Suprapubic skin (tissue), 4 donors: ENCODE results near the gene GNLY. TPM values are rescaled to one million over a fixed set of nuclear protein-coding genes. Genes with fewer than 3 reads are reported as not detected.

Experiments used
- DNase-seq, 2 donors: peaks; one replicate each; pipeline ENCODE4 v3.0.0-alpha.2; 2019; ENCODE audit warnings: low spot score in 2 of 2
- H3K27ac ChIP-seq: fragments of 200-600 bp; sonication (generic); one replicate; pipeline ENCODE4 v1.5.1; 2019
- H3K27me3 ChIP-seq: fragments of 200-600 bp; sonication (generic); one replicate; pipeline ENCODE4 v1.5.1; 2019
- H3K36me3 ChIP-seq: fragments of 200-600 bp; sonication (generic); one replicate; pipeline ENCODE4 v1.5.1; 2019
- H3K4me1 ChIP-seq: fragments of 200-600 bp; sonication (generic); one replicate; pipeline ENCODE4 v1.5.1; 2019
- H3K4me3 ChIP-seq: fragments of 200-600 bp; sonication (generic); one replicate; pipeline ENCODE4 v1.5.1; 2019; ENCODE audit warnings: mild to moderate bottlenecking
- H3K9me3 ChIP-seq: fragments of 200-600 bp; sonication (generic); one replicate; pipeline ENCODE4 v1.5.1; 2019
- EP300 ChIP-seq: sonication (generic); formaldehyde crosslinking; IDR thresholded peaks from one replicate; pipeline ENCODE4 v1.6.1; 2017; ENCODE audit warnings: antibody characterized with exemption
- POLR2A ChIP-seq, 2 donors: fragments of 450-650 bp; IDR thresholded peaks; one replicate each; pipeline ENCODE4 v1.6.1; 2017; ENCODE audit warnings: antibody characterized with exemption in 2 of 2, mild to moderate bottlenecking in 2 of 2, moderate library complexity in 2 of 2
- POLR2AphosphoS5 ChIP-seq, 3 donors: sonication (generic); formaldehyde crosslinking; IDR thresholded peaks; one replicate each; pipeline ENCODE4 v1.6.1; 2017; ENCODE audit warnings: antibody characterized with exemption in 3 of 3
- WGBS: methylation state at CpG from one replicate; pipeline ENCODE4 v1.1.5; 2018; 5-methylcytosine and 5-hydroxymethylcytosine counted together
- total RNA-seq, 4 donors: library from RNA; depleted of rRNA; stranded (reverse); fragments of >200 nt; gene quantifications; one replicate each; pipeline ENCODE4 v1.1.0, GENCODE V29; 2016
- TF ChIP-seq, protein P1 (sequence below), 2 donors: fragments of 200-600 bp in 1 of 2; fragments of 450-650 bp in 1 of 2; sonication (generic) in 1 of 2; IDR thresholded peaks; one replicate each; pipeline ENCODE4 v1.5.1; 2016 to 2019; ENCODE audit warnings: antibody characterized with exemption in 2 of 2, mild to moderate bottlenecking in 1 of 2, moderate library complexity in 1 of 2

GNLY gene
- total RNA-seq, 4 donors from 2014 or later = 1.6 to 4.8 (median 1.9) TPM; not detected in 1

DNA sequence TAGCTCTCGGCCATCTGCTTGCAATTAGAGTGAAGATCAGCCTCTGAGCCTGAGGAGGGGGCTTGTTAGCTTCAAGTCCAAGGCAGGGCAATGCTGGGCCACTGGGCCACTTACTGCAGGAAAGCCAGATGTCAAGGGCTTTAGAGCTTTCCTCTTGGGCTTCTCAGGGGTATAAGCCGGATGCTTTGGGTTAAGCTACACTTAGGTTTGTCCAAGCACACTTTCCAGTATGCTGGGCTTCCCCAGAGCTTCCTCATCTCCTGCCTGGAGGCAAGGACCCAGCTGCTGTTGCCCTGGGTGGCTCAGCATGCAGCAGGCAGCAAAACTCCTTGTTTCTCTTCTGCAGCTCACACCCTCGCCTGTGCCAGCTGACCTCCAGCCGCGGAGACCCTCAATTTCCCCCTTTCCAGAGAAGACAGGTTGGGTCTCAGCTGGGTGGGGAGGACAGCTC lies 30.6 kb downstream of the GNLY start:
- TF ChIP-seq, protein P1, sequence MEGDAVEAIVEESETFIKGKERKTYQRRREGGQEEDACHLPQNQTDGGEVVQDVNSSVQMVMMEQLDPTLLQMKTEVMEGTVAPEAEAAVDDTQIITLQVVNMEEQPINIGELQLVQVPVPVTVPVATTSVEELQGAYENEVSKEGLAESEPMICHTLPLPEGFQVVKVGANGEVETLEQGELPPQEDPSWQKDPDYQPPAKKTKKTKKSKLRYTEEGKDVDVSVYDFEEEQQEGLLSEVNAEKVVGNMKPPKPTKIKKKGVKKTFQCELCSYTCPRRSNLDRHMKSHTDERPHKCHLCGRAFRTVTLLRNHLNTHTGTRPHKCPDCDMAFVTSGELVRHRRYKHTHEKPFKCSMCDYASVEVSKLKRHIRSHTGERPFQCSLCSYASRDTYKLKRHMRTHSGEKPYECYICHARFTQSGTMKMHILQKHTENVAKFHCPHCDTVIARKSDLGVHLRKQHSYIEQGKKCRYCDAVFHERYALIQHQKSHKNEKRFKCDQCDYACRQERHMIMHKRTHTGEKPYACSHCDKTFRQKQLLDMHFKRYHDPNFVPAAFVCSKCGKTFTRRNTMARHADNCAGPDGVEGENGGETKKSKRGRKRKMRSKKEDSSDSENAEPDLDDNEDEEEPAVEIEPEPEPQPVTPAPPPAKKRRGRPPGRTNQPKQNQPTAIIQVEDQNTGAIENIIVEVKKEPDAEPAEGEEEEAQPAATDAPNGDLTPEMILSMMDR (IDR thresholded peaks at IDR 0.05) = no peak
- TF ChIP-seq EP300 (no peak), POLR2AphosphoS5 (IDR thresholded peaks at IDR 0.05) (no peak), POLR2A (IDR thresholded peaks at IDR 0.05) (no peak)
- no peaks in the 10 kb centered on the region for H3K27me3 ChIP-seq
- WGBS = 89% methylated on average over 3 of the region's 5 CpGs

DNA sequence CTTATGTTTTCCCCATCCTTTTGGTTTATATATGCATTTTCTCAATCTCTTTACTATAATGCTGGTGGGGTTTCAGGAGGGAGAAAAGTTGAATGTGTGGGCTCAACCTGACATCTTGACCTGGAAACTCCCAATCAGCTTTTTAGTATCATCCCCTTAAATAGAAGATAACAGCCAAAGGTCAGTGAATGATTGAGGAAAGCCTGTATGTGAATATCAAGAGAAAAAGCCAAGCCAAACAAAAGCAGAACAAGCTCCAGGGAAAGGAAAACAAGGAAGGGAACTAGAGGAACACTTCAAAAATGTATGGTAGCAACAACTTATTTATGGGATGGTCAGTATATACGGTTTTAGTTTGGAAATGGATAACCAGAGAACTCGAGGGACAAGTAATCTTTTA lies 31.3 kb downstream of the GNLY start:
- WGBS = 72% methylated on average over 2 of the region's 2 CpGs
- DNase-seq = no peak
- Histone ChIP-seq H3K36me3 (no peaks in the 10 kb centered on the region), H3K27me3 (no peaks in the 10 kb centered on the region), H3K4me1 (peaks cover 16% of the 10 kb centered on the region), H3K4me3 (no peak overlapping the region), H3K9me3 (no peaks in the 10 kb centered on the region), H3K27ac (no peak overlapping the region)
- TF ChIP-seq, protein P1 (IDR thresholded peaks at IDR 0.05) = no peak
- TF ChIP-seq POLR2A (IDR thresholded peaks at IDR 0.05) (no peak), POLR2AphosphoS5 (IDR thresholded peaks at IDR 0.05) (no peak), EP300 (no peak)

More for the DNA sequence above, 30.6 kb downstream of the GNLY start:
- Histone ChIP-seq H3K27ac (no peak overlapping the region), H3K9me3 (no peaks in the 10 kb centered on the region), H3K36me3 (no peaks in the 10 kb centered on the region), H3K4me1 (peaks cover 16% of the 10 kb centered on the region), H3K4me3 (no peak overlapping the region)
- DNase-seq = peak in 1 of 2 donors; percentile 42

DNA sequence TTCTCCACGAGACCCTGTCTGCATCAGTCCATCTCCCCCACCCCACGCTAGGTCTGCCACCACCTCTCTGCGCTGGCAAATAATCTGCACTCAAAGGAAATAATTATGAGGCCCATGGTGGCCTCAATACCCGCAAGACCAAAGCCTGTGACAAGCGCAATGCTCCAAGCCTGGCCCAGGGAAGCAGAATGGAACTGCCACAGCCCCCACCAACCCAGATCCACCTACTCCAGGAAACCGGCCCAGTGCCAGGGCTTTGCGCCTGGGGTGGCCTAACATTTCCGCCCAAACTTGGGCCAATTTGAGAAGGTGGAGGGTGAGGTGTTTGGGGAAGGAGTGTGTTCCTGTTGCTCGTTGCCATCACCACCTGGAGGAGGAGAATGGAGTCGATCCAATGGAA lies 33.6 kb downstream of the GNLY start:
- Histone ChIP-seq H3K4me3 (no peak overlapping the region), H3K4me1 (peaks cover 21% of the 10 kb centered on the region), H3K27me3 (no peaks in the 10 kb centered on the region), H3K36me3 (no peaks in the 10 kb centered on the region), H3K9me3 (no peaks in the 10 kb centered on the region), H3K27ac (no peak overlapping the region)
- peak; percentile 69 to 70 for DNase-seq
- no peak for TF ChIP-seq POLR2A (IDR thresholded peaks at IDR 0.05)
- TF ChIP-seq, protein P1 (IDR thresholded peaks at IDR 0.05) = no peak
- 61% methylated on average over 10 of the region's 10 CpGs for WGBS

DNA sequence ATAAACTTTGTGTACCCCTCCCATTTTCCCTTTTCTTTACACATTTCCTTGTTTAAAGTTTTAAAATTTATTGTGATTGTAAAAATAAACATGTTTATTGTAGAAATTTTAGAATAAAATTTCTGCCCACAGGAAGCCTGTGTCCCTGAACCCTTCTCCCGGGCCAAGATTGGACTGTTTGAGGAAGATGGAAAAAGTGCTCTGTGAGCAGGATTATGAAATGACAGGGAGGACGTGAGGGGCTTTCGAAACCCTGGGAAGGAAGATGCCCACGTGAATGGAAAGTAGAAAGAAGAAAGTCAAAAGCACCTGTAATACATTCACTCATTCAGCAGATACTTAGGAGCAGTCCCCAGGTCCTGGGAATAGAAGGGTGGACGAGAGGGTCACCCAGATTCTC lies 34.2 kb downstream of the GNLY start:
- H3K9me3 ChIP-seq = no peaks in the 10 kb centered on the region
- H3K27ac ChIP-seq = no peak overlapping the region
- WGBS = 61% methylated on average over 5 of the region's 5 CpGs
- peak; percentile 31 to 38 for DNase-seq
- H3K27me3 ChIP-seq = no peaks in the 10 kb centered on the region
- TF ChIP-seq POLR2AphosphoS5 (IDR thresholded peaks at IDR 0.05) (no peak), EP300 (no peak), POLR2A (IDR thresholded peaks at IDR 0.05) (no peak)
- TF ChIP-seq, protein P1 (IDR thresholded peaks at IDR 0.05) = no peak
- peaks cover 21% of the 10 kb centered on the region for H3K4me1 ChIP-seq
- H3K4me3 ChIP-seq = no peak overlapping the region
- no peaks in the 10 kb centered on the region for H3K36me3 ChIP-seq

DNA sequence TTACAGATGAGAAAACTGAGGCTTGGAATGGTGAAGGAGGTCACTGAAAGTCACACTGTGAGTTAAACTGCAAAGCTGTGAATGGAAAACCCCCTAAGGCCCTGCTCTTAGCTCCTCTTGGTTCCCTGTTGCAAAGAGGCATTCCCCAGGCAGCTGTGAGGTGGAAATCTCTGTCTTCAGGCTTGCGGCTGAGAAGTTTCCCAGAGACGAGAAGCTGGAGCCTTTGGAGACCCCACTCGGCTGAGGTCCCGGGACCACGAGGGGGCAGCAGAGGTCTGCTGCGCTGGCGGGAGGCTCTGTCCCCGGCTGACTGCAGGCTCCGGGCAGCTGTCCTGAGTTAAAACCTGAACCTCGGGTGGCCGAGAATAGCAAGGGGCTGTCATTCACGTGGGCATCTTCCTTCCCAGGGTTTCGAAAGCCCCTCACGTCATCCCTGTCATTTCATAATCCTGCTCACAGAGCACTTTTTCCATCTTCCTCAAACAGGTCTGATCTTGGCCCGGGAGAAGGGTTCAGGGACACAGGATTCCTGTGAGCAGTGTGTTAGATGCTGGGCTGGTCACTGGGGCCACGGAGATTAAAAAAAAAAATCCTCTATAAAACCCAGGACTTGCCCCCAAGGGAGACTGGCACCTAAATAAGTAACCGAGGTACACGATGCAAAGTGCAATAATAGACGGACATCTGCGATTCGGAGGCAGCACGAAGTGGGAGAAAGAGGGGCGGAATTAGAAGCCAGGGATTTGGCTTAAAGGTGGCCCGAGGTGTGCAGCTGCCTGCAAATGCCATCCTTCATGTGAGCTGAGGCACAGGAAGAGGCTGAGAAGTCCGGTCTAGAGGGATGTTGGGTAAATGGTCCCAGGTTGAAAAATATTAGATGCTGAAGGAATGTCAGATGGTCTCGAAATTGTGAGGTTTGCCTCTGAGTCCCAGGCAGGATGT lies 35.0 kb downstream of the GNLY start:
- Histone ChIP-seq H3K27me3 (no peaks in the 10 kb centered on the region), H3K4me1 (peaks cover 21% of the 10 kb centered on the region), H3K36me3 (no peaks in the 10 kb centered on the region), H3K27ac (no peak overlapping the region), H3K9me3 (no peaks in the 10 kb centered on the region), H3K4me3 (no peak overlapping the region)
- TF ChIP-seq POLR2A (IDR thresholded peaks at IDR 0.05) (no peak), POLR2AphosphoS5 (IDR thresholded peaks at IDR 0.05) (peak in 2 of 3 donors; percentile 23 to 80)
- TF ChIP-seq, protein P1 (IDR thresholded peaks at IDR 0.05) = peak; percentile 83 to 93
- WGBS = 37% methylated on average over 26 of the region's 26 CpGs
- DNase-seq = peak; percentile 94
